ENCODE results near the gene OR52A5. TPM values are rescaled to one million over a fixed set of nuclear protein-coding genes. Genes with fewer than 3 reads are reported as not detected.

OR52A5 gene
- total RNA-seq, 1 experiment from 2014 or later, result not detected

DNA sequence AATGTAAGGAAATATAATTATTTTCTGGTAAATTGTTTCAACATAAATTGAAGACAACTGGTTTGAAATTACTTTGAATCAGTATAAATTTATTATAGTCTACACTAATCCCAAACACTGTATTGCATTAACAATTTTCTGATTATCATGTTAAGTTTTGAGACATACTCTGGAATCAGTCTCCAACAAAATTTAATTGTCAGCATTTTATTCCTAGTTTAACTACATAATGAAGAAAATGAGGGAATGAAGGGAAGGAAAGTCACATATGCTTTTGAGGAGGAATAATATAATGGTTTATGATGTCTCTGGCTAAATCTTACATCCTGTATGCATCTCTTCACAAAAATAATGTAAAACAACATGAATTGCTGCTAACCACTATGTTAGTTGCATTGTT, 54.6 kb downstream of the OR52A5 start:
- intact Hi-C loops (cut with micrococcal nuclease; ENCODE audit: unreplicated experiment) (no loop called here), in situ Hi-C loops (cut with HindIII; ENCODE audit: low pct_unique_long_range_greater_than_20kb, low sequenced_read_pairs) (no loop called here)
- TF ChIP-seq SIN3A (IDR thresholded peaks at IDR 0.05; ENCODE audit: borderline replicate concordance, insufficient read depth, low read depth, low read length) (no peak), POLR2AphosphoS5 (IDR thresholded peaks at IDR 0.05; ENCODE audit: low read depth, low read length) (no peak), TCF7L2 (IDR thresholded peaks at IDR 0.05; ENCODE audit: low read depth, low read length) (no peak)
- TF ChIP-seq, protein P1, sequence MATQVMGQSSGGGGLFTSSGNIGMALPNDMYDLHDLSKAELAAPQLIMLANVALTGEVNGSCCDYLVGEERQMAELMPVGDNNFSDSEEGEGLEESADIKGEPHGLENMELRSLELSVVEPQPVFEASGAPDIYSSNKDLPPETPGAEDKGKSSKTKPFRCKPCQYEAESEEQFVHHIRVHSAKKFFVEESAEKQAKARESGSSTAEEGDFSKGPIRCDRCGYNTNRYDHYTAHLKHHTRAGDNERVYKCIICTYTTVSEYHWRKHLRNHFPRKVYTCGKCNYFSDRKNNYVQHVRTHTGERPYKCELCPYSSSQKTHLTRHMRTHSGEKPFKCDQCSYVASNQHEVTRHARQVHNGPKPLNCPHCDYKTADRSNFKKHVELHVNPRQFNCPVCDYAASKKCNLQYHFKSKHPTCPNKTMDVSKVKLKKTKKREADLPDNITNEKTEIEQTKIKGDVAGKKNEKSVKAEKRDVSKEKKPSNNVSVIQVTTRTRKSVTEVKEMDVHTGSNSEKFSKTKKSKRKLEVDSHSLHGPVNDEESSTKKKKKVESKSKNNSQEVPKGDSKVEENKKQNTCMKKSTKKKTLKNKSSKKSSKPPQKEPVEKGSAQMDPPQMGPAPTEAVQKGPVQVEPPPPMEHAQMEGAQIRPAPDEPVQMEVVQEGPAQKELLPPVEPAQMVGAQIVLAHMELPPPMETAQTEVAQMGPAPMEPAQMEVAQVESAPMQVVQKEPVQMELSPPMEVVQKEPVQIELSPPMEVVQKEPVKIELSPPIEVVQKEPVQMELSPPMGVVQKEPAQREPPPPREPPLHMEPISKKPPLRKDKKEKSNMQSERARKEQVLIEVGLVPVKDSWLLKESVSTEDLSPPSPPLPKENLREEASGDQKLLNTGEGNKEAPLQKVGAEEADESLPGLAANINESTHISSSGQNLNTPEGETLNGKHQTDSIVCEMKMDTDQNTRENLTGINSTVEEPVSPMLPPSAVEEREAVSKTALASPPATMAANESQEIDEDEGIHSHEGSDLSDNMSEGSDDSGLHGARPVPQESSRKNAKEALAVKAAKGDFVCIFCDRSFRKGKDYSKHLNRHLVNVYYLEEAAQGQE (IDR thresholded peaks at IDR 0.05; ENCODE audit: insufficient read depth in 1 of 2, low read depth in 2 of 2, low read length in 1 of 2), result no peak
- TF ChIP-seq, protein P2, sequence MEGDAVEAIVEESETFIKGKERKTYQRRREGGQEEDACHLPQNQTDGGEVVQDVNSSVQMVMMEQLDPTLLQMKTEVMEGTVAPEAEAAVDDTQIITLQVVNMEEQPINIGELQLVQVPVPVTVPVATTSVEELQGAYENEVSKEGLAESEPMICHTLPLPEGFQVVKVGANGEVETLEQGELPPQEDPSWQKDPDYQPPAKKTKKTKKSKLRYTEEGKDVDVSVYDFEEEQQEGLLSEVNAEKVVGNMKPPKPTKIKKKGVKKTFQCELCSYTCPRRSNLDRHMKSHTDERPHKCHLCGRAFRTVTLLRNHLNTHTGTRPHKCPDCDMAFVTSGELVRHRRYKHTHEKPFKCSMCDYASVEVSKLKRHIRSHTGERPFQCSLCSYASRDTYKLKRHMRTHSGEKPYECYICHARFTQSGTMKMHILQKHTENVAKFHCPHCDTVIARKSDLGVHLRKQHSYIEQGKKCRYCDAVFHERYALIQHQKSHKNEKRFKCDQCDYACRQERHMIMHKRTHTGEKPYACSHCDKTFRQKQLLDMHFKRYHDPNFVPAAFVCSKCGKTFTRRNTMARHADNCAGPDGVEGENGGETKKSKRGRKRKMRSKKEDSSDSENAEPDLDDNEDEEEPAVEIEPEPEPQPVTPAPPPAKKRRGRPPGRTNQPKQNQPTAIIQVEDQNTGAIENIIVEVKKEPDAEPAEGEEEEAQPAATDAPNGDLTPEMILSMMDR (IDR thresholded peaks at IDR 0.05), result no peak
- no peak for ATAC-seq
- Histone ChIP-seq H3K27ac (ENCODE audit: low read length) (no peak overlapping the region), H3K4me3 (ENCODE audit: low read depth in 2 of 2, low read length in 2 of 2) (no peak overlapping the region), H3K27me3 (ENCODE audit: control insufficient read depth, insufficient read depth, low read length) (no peaks in the 10 kb centered on the region), H3K9me3 (ENCODE audit: control insufficient read depth, insufficient read depth, low read depth, low read length) (no peaks in the 10 kb centered on the region), H3K4me1 (ENCODE audit: control insufficient read depth, insufficient read depth, low read length) (no peaks in the 10 kb centered on the region), H3K36me3 (ENCODE audit: control insufficient read depth, insufficient read depth, low read length) (no peaks in the 10 kb centered on the region)
- CTCF ChIA-PET, result no interaction called here
- no TSS peak for BruUV-seq (replicated peaks)
- POLR2A ChIA-PET, result no interaction called here
- no peak for DNase-seq (ENCODE audit: low read depth, low spot score)

DNA sequence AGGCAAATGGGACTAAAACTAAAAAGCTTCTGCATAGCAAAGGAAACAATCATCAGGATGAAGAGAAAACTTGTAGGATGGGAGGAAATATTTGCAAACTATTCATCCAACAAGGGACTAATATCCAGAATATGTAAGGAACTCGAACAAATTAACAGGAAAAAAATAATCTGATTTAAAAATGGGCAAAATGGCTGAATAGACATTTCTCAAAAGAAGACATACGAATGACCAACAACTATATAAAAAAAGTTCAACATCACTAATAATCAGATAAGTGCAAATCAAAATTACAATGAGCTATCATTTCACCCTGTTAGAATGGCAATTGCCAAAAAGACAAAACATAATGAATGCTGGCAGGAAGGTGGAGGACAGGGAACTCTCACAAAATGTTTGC, 56.8 kb downstream of the OR52A5 start:
- BruUV-seq (replicated peaks), result no TSS peak
- in situ Hi-C loops (cut with HindIII; ENCODE audit: low pct_unique_long_range_greater_than_20kb, low sequenced_read_pairs), result no loop called here
- DNase-seq (ENCODE audit: low read depth, low spot score) (no peak), ATAC-seq (no peak)
- no peak for TF ChIP-seq SIN3A (IDR thresholded peaks at IDR 0.05; ENCODE audit: borderline replicate concordance, insufficient read depth, low read depth, low read length)
- TF ChIP-seq, protein P1 (IDR thresholded peaks at IDR 0.05; ENCODE audit: insufficient read depth in 1 of 2, low read depth in 2 of 2, low read length in 1 of 2), result no peak
- TF ChIP-seq, protein P2 (IDR thresholded peaks at IDR 0.05), result no peak
- TF ChIP-seq POLR2AphosphoS5 (IDR thresholded peaks at IDR 0.05; ENCODE audit: low read depth, low read length), result no peak
- no peak for TF ChIP-seq TCF7L2 (IDR thresholded peaks at IDR 0.05; ENCODE audit: low read depth, low read length)
- Histone ChIP-seq H3K36me3 (ENCODE audit: control insufficient read depth, insufficient read depth, low read length) (no peaks in the 10 kb centered on the region), H3K27ac (ENCODE audit: low read length) (no peak overlapping the region), H3K4me3 (ENCODE audit: low read depth in 2 of 2, low read length in 2 of 2) (no peak overlapping the region), H3K27me3 (ENCODE audit: control insufficient read depth, insufficient read depth, low read length) (no peaks in the 10 kb centered on the region), H3K4me1 (ENCODE audit: control insufficient read depth, insufficient read depth, low read length) (no peaks in the 10 kb centered on the region), H3K9me3 (ENCODE audit: control insufficient read depth, insufficient read depth, low read depth, low read length) (no peaks in the 10 kb centered on the region)
- intact Hi-C loops (cut with micrococcal nuclease; ENCODE audit: unreplicated experiment), result no loop called here
- CTCF ChIA-PET, result no interaction called here
- POLR2A ChIA-PET, result no interaction called here

Other genes with a start within 250 kb of the OR52A5 start
- gene OR51A7, start 234.6 kb downstream of the OR52A5 start, total RNA-seq (2021; ENCODE audit: unreplicated experiment), result not detected
- not detected for gene OR51G2, start 219.0 kb downstream of the OR52A5 start, total RNA-seq (2021; ENCODE audit: unreplicated experiment)
- not detected for gene OR51G1, start 214.0 kb downstream of the OR52A5 start, total RNA-seq (2021; ENCODE audit: unreplicated experiment)
- not detected for gene OR51A4, start 190.8 kb downstream of the OR52A5 start, total RNA-seq (2021; ENCODE audit: unreplicated experiment)
- gene OR51A2, start 182.6 kb downstream of the OR52A5 start, total RNA-seq (2021; ENCODE audit: unreplicated experiment), result not detected
- not detected for gene OR51L1, start 143.5 kb downstream of the OR52A5 start, total RNA-seq (2021; ENCODE audit: unreplicated experiment)
- gene OR52J3, start 91.8 kb downstream of the OR52A5 start, total RNA-seq (2021; ENCODE audit: unreplicated experiment), result not detected
- not detected for gene OR52E2, start 78.7 kb downstream of the OR52A5 start, total RNA-seq (2021; ENCODE audit: unreplicated experiment)
- gene OR52E1, start 68.8 kb downstream of the OR52A5 start, total RNA-seq (2021; ENCODE audit: unreplicated experiment), result not detected
- gene OR52A1, start 16.4 kb upstream of the OR52A5 start, total RNA-seq (2021; ENCODE audit: unreplicated experiment), result not detected
- gene OR51V1, start 62.3 kb upstream of the OR52A5 start, total RNA-seq (2021; ENCODE audit: unreplicated experiment), result not detected
- 0.72 TPM for gene HBB, start 88.7 kb upstream of the OR52A5 start, total RNA-seq (2021; ENCODE audit: unreplicated experiment)
- not detected for gene HBD, start 96.1 kb upstream of the OR52A5 start, total RNA-seq (2021; ENCODE audit: unreplicated experiment)
- 2.3 TPM for gene HBG1, start 111.5 kb upstream of the OR52A5 start, total RNA-seq (2021; ENCODE audit: unreplicated experiment)
- 6.5 TPM for gene HBG2, start 116.4 kb upstream of the OR52A5 start, total RNA-seq (2021; ENCODE audit: unreplicated experiment)
- gene HBE1, start 131.6 kb upstream of the OR52A5 start, total RNA-seq (2021; ENCODE audit: unreplicated experiment), result 3.2 TPM
- gene OR51B4, start 163.6 kb upstream of the OR52A5 start, total RNA-seq (2021; ENCODE audit: unreplicated experiment), result not detected
- gene OR51B2, start 185.9 kb upstream of the OR52A5 start, total RNA-seq (2021; ENCODE audit: unreplicated experiment), result not detected
- not detected for gene OR51B5, start 205.2 kb upstream of the OR52A5 start, total RNA-seq (2021; ENCODE audit: unreplicated experiment)
- not detected for gene OR51B6, start 213.2 kb upstream of the OR52A5 start, total RNA-seq (2021; ENCODE audit: unreplicated experiment)
- gene OR51M1, start 245.5 kb upstream of the OR52A5 start, total RNA-seq (2021; ENCODE audit: unreplicated experiment), result not detected